Peyer's patch (tissue), 4 donors: Measurements from ENCODE around the gene EPS15. TPM values are rescaled to one million over a fixed set of nuclear protein-coding genes. Genes with fewer than 3 reads are reported as not detected.

Source experiments
- DNase-seq, 3 donors: peaks; one replicate each; pipeline ENCODE4 v3.0.0-alpha.2; 2017 to 2019
- H3K27ac ChIP-seq, 4 donors: fragments of 200-600 bp; sonication (generic); one replicate each; pipeline ENCODE4 v1.5.1; 2016 to 2019
- H3K27me3 ChIP-seq, 2 donors: fragments of 200-600 bp; sonication (generic); one replicate each; pipeline ENCODE4 v1.5.1; 2019
- H3K36me3 ChIP-seq, 3 donors: fragments of 200-600 bp; sonication (generic); one replicate each; pipeline ENCODE4 v1.5.1; 2016 to 2019
- H3K4me1 ChIP-seq, 4 donors: fragments of 200-600 bp; sonication (generic); one replicate each; pipeline ENCODE4 v1.5.1; 2016 to 2019
- H3K4me3 ChIP-seq, 4 donors: fragments of 200-600 bp; sonication (generic); 1 replicate in 3 of 4; 2 replicates in 1 of 4; pipeline ENCODE4 v1.5.1; 2016 to 2019; ENCODE audit warnings: mild to moderate bottlenecking in 1 of 4
- H3K9me3 ChIP-seq, 4 donors: fragments of 200-600 bp; sonication (generic); one replicate each; pipeline ENCODE4 v1.5.1; 2016 to 2019; ENCODE audit warnings: mild to moderate bottlenecking in 1 of 4
- CTCF ChIP-seq, 6 experiments: fragments of 450-650 bp in 4 of 6; fragments of 200-600 bp in 2 of 6; sonication (generic) in 1 of 6; IDR thresholded peaks; one replicate each; pipeline ENCODE4 v1.5.1; 2017 to 2019; ENCODE audit warnings: antibody characterized with exemption in 6 of 6, mild to moderate bottlenecking in 3 of 6, moderate library complexity in 1 of 6
- POLR2A ChIP-seq, 2 donors: fragments of 450-650 bp; IDR thresholded peaks; one replicate each; pipeline ENCODE4 v1.5.1; 2017; ENCODE audit warnings: antibody characterized with exemption in 2 of 2, mild to moderate bottlenecking in 2 of 2, moderate library complexity in 2 of 2
- total RNA-seq, 4 donors: library from RNA; depleted of rRNA; stranded (reverse); fragments of >200 nt; gene quantifications; one replicate each; pipeline ENCODE4 v1.1.0, GENCODE V29; 2016

EPS15 gene
- total RNA-seq, 4 donors from 2014 or later = 48.9 to 160 (median 65.6) TPM

GRCh38 chr1:51365774-51366173 lies 153.3 kb downstream of the EPS15 start:
- peaks cover 0 to 48% (median 0%) of the 10 kb centered on the region in 3 donors for H3K36me3 ChIP-seq
- TF ChIP-seq POLR2A (IDR thresholded peaks at IDR 0.05) (no peak), CTCF (IDR thresholded peaks at IDR 0.05) (no peak)
- no peak overlapping the region for H3K4me3 ChIP-seq
- no peaks in the 10 kb centered on the region for H3K4me1 ChIP-seq
- H3K9me3 ChIP-seq = no peaks in the 10 kb centered on the region
- DNase-seq = no peak
- no peaks in the 10 kb centered on the region for H3K27me3 ChIP-seq
- H3K27ac ChIP-seq = no peak overlapping the region

- TF ChIP-seq CTCF (IDR thresholded peaks at IDR 0.05) (no peak), POLR2A (IDR thresholded peaks at IDR 0.05) (no peak)
- Histone ChIP-seq H3K36me3 (peaks cover 0 to 76% (median 5%) of the 10 kb centered on the region in 3 donors), H3K4me3 (no peak overlapping the region), H3K27ac (no peak overlapping the region), H3K4me1 (no peaks in the 10 kb centered on the region), H3K9me3 (no peaks in the 10 kb centered on the region), H3K27me3 (no peaks in the 10 kb centered on the region)
- DNase-seq = no peak
These were observed 159.2 kb downstream of the EPS15 start for GRCh38 chr1:51359879-51360278.

GRCh38 chr1:51355382-51355781 lies 163.7 kb downstream of the EPS15 start:
- Histone ChIP-seq H3K4me1 (no peaks in the 10 kb centered on the region), H3K36me3 (peaks cover 0 to 49% (median 5%) of the 10 kb centered on the region in 3 donors), H3K27ac (no peak overlapping the region), H3K4me3 (no peak overlapping the region), H3K27me3 (no peaks in the 10 kb centered on the region), H3K9me3 (no peaks in the 10 kb centered on the region)
- DNase-seq = no peak
- TF ChIP-seq CTCF (IDR thresholded peaks at IDR 0.05) = no peak
- TF ChIP-seq POLR2A (IDR thresholded peaks at IDR 0.05) = no peak

- no peaks in the 10 kb centered on the region for H3K9me3 ChIP-seq
- no peak for DNase-seq
- no peak overlapping the region for H3K27ac ChIP-seq
- TF ChIP-seq POLR2A (IDR thresholded peaks at IDR 0.05) = no peak
- TF ChIP-seq CTCF (IDR thresholded peaks at IDR 0.05) = no peak
- no peak overlapping the region for H3K4me3 ChIP-seq
- no peaks in the 10 kb centered on the region for H3K4me1 ChIP-seq
- no peaks in the 10 kb centered on the region for H3K27me3 ChIP-seq
- H3K36me3 ChIP-seq = peaks cover 0 to 46% (median 5%) of the 10 kb centered on the region in 3 donors
These were observed 164.7 kb downstream of the EPS15 start for GRCh38 chr1:51354416-51354815.

- no peak for DNase-seq
- TF ChIP-seq POLR2A (IDR thresholded peaks at IDR 0.05) = no peak
- no peak overlapping the region for H3K27ac ChIP-seq
- no peaks in the 10 kb centered on the region for H3K9me3 ChIP-seq
- peaks cover 0 to 32% (median 5%) of the 10 kb centered on the region in 3 donors for H3K36me3 ChIP-seq
- no peak overlapping the region for H3K4me3 ChIP-seq
- no peaks in the 10 kb centered on the region for H3K27me3 ChIP-seq
- no peaks in the 10 kb centered on the region for H3K4me1 ChIP-seq
These were observed 167.2 kb downstream of the EPS15 start for GRCh38 chr1:51351907-51352306.

GRCh38 chr1:51349862-51350261 lies 169.2 kb downstream of the EPS15 start:
- DNase-seq = no peak
- Histone ChIP-seq H3K36me3 (peaks cover 0 to 12% (median 0%) of the 10 kb centered on the region in 3 donors), H3K9me3 (no peaks in the 10 kb centered on the region), H3K4me1 (peaks cover 0 to 6% (median 1%) of the 10 kb centered on the region in 4 donors), H3K4me3 (no peak overlapping the region), H3K27ac (no peak overlapping the region), H3K27me3 (no peaks in the 10 kb centered on the region)
- TF ChIP-seq CTCF (IDR thresholded peaks at IDR 0.05) (no peak), POLR2A (IDR thresholded peaks at IDR 0.05) (no peak)
